Breast epithelium (tissue), 4 donors: Measurements from ENCODE around the gene ARHGEF3. TPM values are rescaled to one million over a fixed set of nuclear protein-coding genes. Genes with fewer than 3 reads are reported as not detected.

ENCODE experiments used
- DNase-seq, 2 donors: peaks; one replicate each; pipeline ENCODE4 v3.0.0-alpha.2; 2019; ENCODE audit warnings: low spot score in 2 of 2
- H3K27ac ChIP-seq, 2 donors: fragments of 200-600 bp; sonication (generic) in 1 of 2; one replicate each; pipeline ENCODE4 v1.5.1; 2016 to 2019; ENCODE audit warnings: mild to moderate bottlenecking in 1 of 2
- H3K27me3 ChIP-seq, 2 donors: fragments of 200-600 bp; sonication (generic) in 1 of 2; one replicate each; pipeline versions ENCODE4 v1.5.1 to v1.6.0; 2017 to 2019; ENCODE audit warnings: control low read depth in 1 of 2, mild to moderate bottlenecking in 1 of 2
- H3K36me3 ChIP-seq: fragments of 200-600 bp; one replicate; pipeline ENCODE4 v1.5.1; 2019
- H3K4me1 ChIP-seq, 2 donors: fragments of 200-600 bp; sonication (generic); one replicate each; pipeline ENCODE4 v1.5.1; 2016 to 2019; ENCODE audit warnings: control low read depth in 1 of 2
- H3K4me3 ChIP-seq, 3 donors: fragments of 200-600 bp; sonication (generic); 1 replicate in 2 of 3; 2 replicates in 1 of 3; pipeline ENCODE4 v1.5.1; 2016 to 2019; ENCODE audit warnings: mild to moderate bottlenecking in 3 of 3, moderate library complexity in 2 of 3
- H3K9me3 ChIP-seq, 2 donors: fragments of 200-600 bp; sonication (generic) in 1 of 2; one replicate each; pipeline ENCODE4 v1.5.1; 2016 to 2019; ENCODE audit warnings: control low read depth in 1 of 2
- POLR2A ChIP-seq: fragments of 450-650 bp; IDR thresholded peaks from one replicate; pipeline ENCODE4 v1.6.1; 2016; ENCODE audit warnings: antibody characterized with exemption, mild to moderate bottlenecking, moderate library complexity
- POLR2AphosphoS5 ChIP-seq, 3 donors: sonication (generic); formaldehyde crosslinking; IDR thresholded peaks; one replicate each; pipeline ENCODE4 v1.6.1; 2017; ENCODE audit warnings: antibody characterized with exemption in 3 of 3
- intact Hi-C: fragments of 100-400 bp; cut with DNase I; formaldehyde crosslinking; loops from one replicate; pipeline ENCODE4 v1.15.1; 2023; ENCODE audit warnings: low total_unique reads
- total RNA-seq, 3 donors: library from RNA; depleted of rRNA; stranded (reverse); fragments of >200 nt; gene quantifications; one replicate each; pipeline ENCODE4 v1.1.0, GENCODE V29; 2016
- TF ChIP-seq, protein P1 (sequence below), 3 donors: fragments of 450-650 bp; IDR thresholded peaks; one replicate each; pipeline ENCODE4 v1.5.1; 2016 to 2017; ENCODE audit warnings: antibody characterized with exemption in 3 of 3, mild to moderate bottlenecking in 3 of 3, moderate library complexity in 3 of 3

The ARHGEF3 gene
- total RNA-seq, 3 donors from 2014 or later, result 11.0 to 45.4 (median 25.2) TPM

GRCh38 chr3:56742887-56743286, 58.9 kb downstream of the ARHGEF3 start:
- no peak overlapping the region for H3K4me3 ChIP-seq

DNA sequence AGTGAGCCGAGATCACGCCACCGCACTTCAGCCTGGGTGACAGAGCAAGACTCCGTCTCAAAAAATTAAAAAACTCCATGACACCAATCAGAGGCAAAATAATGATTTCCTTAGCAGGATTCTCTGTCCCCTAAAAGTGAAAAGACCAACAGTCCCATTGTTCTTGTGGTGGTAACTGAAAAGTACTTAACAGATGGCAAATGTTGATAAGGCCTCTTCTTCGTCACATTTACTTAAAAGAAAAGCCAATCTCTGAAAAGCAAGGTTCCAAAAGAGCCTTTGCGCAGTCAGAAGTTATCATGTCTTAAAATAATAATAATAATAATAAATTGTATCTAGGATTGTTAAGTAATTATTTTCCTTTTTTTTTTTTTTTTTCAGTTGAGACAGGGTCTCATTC, 62.7 kb downstream of the ARHGEF3 start:
- intact Hi-C loops, result no loop called here
- TF ChIP-seq POLR2AphosphoS5 (IDR thresholded peaks at IDR 0.05) (no peak), POLR2A (no peak)
- TF ChIP-seq, protein P1, sequence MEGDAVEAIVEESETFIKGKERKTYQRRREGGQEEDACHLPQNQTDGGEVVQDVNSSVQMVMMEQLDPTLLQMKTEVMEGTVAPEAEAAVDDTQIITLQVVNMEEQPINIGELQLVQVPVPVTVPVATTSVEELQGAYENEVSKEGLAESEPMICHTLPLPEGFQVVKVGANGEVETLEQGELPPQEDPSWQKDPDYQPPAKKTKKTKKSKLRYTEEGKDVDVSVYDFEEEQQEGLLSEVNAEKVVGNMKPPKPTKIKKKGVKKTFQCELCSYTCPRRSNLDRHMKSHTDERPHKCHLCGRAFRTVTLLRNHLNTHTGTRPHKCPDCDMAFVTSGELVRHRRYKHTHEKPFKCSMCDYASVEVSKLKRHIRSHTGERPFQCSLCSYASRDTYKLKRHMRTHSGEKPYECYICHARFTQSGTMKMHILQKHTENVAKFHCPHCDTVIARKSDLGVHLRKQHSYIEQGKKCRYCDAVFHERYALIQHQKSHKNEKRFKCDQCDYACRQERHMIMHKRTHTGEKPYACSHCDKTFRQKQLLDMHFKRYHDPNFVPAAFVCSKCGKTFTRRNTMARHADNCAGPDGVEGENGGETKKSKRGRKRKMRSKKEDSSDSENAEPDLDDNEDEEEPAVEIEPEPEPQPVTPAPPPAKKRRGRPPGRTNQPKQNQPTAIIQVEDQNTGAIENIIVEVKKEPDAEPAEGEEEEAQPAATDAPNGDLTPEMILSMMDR (IDR thresholded peaks at IDR 0.05), result no peak

More at GRCh38 chr3:56742887-56743286, 58.9 kb downstream of the ARHGEF3 start:
- H3K27me3 ChIP-seq, result no peaks in the 10 kb centered on the region
- H3K36me3 ChIP-seq, result no peaks in the 10 kb centered on the region
- H3K9me3 ChIP-seq, result no peaks in the 10 kb centered on the region
- TF ChIP-seq POLR2A, result no peak
- no peak for TF ChIP-seq POLR2AphosphoS5 (IDR thresholded peaks at IDR 0.05)
- TF ChIP-seq, protein P1 (IDR thresholded peaks at IDR 0.05), result no peak
- H3K4me1 ChIP-seq, result no peaks in the 10 kb centered on the region
- H3K27ac ChIP-seq, result no peak overlapping the region
- DNase-seq, result no peak
- intact Hi-C loops, result no loop called here

GRCh38 chr3:56737006-56737405, 64.7 kb downstream of the ARHGEF3 start:
- no peaks in the 10 kb centered on the region for H3K9me3 ChIP-seq
- no peaks in the 10 kb centered on the region for H3K4me1 ChIP-seq
- TF ChIP-seq POLR2AphosphoS5 (IDR thresholded peaks at IDR 0.05), result no peak
- no peak for TF ChIP-seq POLR2A
- TF ChIP-seq, protein P1 (IDR thresholded peaks at IDR 0.05), result no peak
- H3K27me3 ChIP-seq, result no peaks in the 10 kb centered on the region
- peaks cover 4% of the 10 kb centered on the region for H3K36me3 ChIP-seq
- no peak for DNase-seq
- intact Hi-C loops, result no loop called here
- no peak overlapping the region for H3K27ac ChIP-seq
- no peak overlapping the region for H3K4me3 ChIP-seq

More for the DNA sequence above, 62.7 kb downstream of the ARHGEF3 start:
- no peak overlapping the region for H3K27ac ChIP-seq
- H3K27me3 ChIP-seq, result no peaks in the 10 kb centered on the region
- H3K4me1 ChIP-seq, result no peaks in the 10 kb centered on the region
- H3K36me3 ChIP-seq, result no peaks in the 10 kb centered on the region
- H3K4me3 ChIP-seq, result no peak overlapping the region
- no peaks in the 10 kb centered on the region for H3K9me3 ChIP-seq
- no peak for DNase-seq

DNA sequence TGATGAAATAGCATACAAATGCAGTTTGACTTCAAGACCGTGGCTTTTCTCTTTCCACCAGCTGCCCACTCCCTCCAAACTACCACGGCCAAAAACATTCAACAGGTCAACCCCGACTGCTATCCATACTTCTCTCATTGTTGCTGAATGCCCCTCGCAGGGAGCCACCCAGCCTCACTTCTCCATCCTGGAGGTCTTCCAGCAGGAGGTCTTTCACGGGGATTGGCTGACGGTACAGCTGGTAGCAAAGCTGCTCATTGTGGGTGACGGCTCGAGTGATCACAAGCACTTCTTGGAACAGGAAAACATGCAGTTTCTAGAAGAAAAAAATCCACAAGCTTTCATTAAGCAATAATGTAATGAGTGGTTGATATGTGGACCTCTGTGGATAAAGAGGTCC, 69.6 kb downstream of the ARHGEF3 start:
- DNase-seq, result no peak
- Histone ChIP-seq H3K4me3 (no peak overlapping the region), H3K27ac (no peak overlapping the region), H3K9me3 (no peaks in the 10 kb centered on the region), H3K27me3 (no peaks in the 10 kb centered on the region), H3K4me1 (no peaks in the 10 kb centered on the region), H3K36me3 (peaks cover 4% of the 10 kb centered on the region)
- intact Hi-C loops, result no loop called here
- TF ChIP-seq, protein P1 (IDR thresholded peaks at IDR 0.05), result no peak
- no peak for TF ChIP-seq POLR2AphosphoS5 (IDR thresholded peaks at IDR 0.05)
- no peak for TF ChIP-seq POLR2A

DNA sequence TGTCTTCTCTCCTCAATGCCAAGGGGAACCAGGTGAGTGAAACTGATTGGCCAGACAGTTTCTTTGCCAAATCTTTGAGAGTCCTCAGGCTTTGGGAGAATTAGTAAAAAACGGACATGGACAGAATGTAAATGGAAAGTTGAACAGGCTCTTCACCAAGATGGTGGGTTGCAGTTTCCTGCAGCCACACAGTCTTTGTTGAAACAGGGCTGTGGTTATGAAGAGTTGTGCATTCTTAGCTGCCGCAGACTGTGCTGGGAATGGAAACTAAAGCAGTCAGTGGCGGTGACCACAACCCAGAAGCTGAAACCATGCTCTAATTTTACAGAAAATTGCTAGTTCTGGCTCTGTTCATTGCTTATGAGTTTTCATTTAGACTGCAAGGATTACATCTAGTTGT, 76.6 kb downstream of the ARHGEF3 start:
- no peak for DNase-seq
- H3K4me3 ChIP-seq, result no peak overlapping the region
- H3K27ac ChIP-seq, result no peak overlapping the region
- no peaks in the 10 kb centered on the region for H3K27me3 ChIP-seq
- H3K9me3 ChIP-seq, result no peaks in the 10 kb centered on the region
- no peaks in the 10 kb centered on the region for H3K36me3 ChIP-seq
- intact Hi-C loops, result no loop called here
- TF ChIP-seq, protein P1 (IDR thresholded peaks at IDR 0.05), result no peak
- TF ChIP-seq POLR2A (no peak), POLR2AphosphoS5 (IDR thresholded peaks at IDR 0.05) (no peak)
- H3K4me1 ChIP-seq, result no peaks in the 10 kb centered on the region
